Measurements from ENCODE around the gene FAM98C.

Gene FAM98C

GRCh38 chr19:38378866-38379265 lies 24.0 kb upstream of the FAM98C start:
- no peak for DNase-seq (ENCODE audit: low read depth)

- DNase-seq (ENCODE audit: low read depth): no peak
These were observed 21.8 kb upstream of the FAM98C start for GRCh38 chr19:38381138-38381537.

- no peak for DNase-seq (ENCODE audit: low read depth)
These were observed 19.7 kb upstream of the FAM98C start for GRCh38 chr19:38383184-38383583.

- no peak for DNase-seq (ENCODE audit: low read depth)
These were observed 19.1 kb upstream of the FAM98C start for GRCh38 chr19:38383743-38384142.

GRCh38 chr19:38384209-38385027 lies 18.5 kb upstream of the FAM98C start:
- DNase-seq (ENCODE audit: low read depth): no peak

- no peak for DNase-seq (ENCODE audit: low read depth)
These were observed 17.7 kb upstream of the FAM98C start for GRCh38 chr19:38385057-38385803.

GRCh38 chr19:38385804-38386257 lies 17.1 kb upstream of the FAM98C start:
- no peak for DNase-seq (ENCODE audit: low read depth)

GRCh38 chr19:38386300-38386970 lies 16.5 kb upstream of the FAM98C start:
- DNase-seq (ENCODE audit: low read depth): no peak

GRCh38 chr19:38386971-38387549 lies 15.8 kb upstream of the FAM98C start:
- no peak for DNase-seq (ENCODE audit: low read depth)

- peak; percentile 66 for DNase-seq (ENCODE audit: low read depth)
These were observed 15.1 kb upstream of the FAM98C start, which contains the start of gene GGN for GRCh38 chr19:38387550-38388348. TSS of gene GGN (minus strand) at chr19:38388034. CDS start at chr19:38387261, 773 bp downstream.

GRCh38 chr19:38388349-38389100 lies 14.4 kb upstream of the FAM98C start, which contains the start of gene SPRED3:
TSS of gene SPRED3 (plus strand) at chr19:38388697. CDS start at chr19:38390303, 1,606 bp downstream.
- DNase-seq (ENCODE audit: low read depth): no peak

GRCh38 chr19:38389101-38389925 lies 13.6 kb upstream of the FAM98C start:
- DNase-seq (ENCODE audit: low read depth): no peak

GRCh38 chr19:38389957-38390924 lies 12.7 kb upstream of the FAM98C start:
- DNase-seq (ENCODE audit: low read depth): no peak

- DNase-seq (ENCODE audit: low read depth): no peak
These were observed 10.9 kb upstream of the FAM98C start for GRCh38 chr19:38391911-38392464.

GRCh38 chr19:38392707-38393308 lies 10.1 kb upstream of the FAM98C start:
- DNase-seq (ENCODE audit: low read depth): no peak

- DNase-seq (ENCODE audit: low read depth): peak; percentile 60
These were observed 8.4 kb upstream of the FAM98C start for GRCh38 chr19:38394488-38394887.

- no peak for DNase-seq (ENCODE audit: low read depth)
These were observed 7.3 kb upstream of the FAM98C start for GRCh38 chr19:38395381-38396114.
